GM18499 (cell line): ENCODE data around the gene ARHGEF40.

ENCODE experiments used
- ATAC-seq: cut with Tn5 transposase; IDR thresholded peaks from one replicate; pipeline ENCODE4 v1.9.1; 2021; ENCODE audit warnings: moderate number of reproducible peaks; ENCODE audit not compliant: insufficient read depth, unreplicated experiment

ARHGEF40 gene

GRCh38 chr14:21058903-21059302, 11.2 kb upstream of the ARHGEF40 start:
- no peak for ATAC-seq

GRCh38 chr14:21059842-21060613, 10.1 kb upstream of the ARHGEF40 start:
- ATAC-seq, result no peak

DNA sequence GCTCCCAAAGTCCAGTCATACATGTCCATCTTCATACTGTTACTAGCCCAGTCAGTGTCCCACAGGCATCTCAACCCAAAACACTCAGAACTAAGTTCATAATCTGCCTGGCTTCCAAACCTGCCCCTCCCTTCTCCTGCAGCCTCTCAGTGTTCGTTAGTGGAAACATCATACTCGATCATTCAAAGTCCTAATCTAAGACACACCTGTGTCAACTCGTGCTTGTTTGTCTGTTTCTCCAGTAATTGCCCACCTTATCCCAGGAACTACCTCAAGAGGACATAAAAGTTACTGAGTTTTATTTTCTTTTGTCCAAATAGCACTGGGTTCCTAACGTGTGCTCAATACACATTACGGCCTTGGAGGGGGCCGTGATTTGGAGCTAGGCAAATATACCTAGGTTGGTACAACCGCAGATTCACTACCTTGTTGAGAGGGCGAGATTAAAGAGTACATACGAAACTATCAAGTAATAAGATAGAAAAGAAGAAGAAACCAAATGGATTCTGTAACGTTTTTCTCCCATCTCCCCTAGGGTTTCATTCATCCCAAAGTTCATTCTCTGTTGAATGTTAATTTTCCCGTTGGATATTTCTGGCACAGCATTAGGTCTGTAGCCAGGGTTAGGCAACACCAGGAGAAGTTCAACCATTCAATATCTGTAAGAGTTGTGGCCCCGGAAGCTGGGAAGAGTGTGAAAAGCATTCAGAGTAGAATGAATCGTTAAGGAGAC, 9.3 kb upstream of the ARHGEF40 start:
- ATAC-seq, result no peak

GRCh38 chr14:21061347-21061668, 8.8 kb upstream of the ARHGEF40 start:
- no peak for ATAC-seq

GRCh38 chr14:21063479-21063878, 6.6 kb upstream of the ARHGEF40 start:
- ATAC-seq, result no peak

DNA sequence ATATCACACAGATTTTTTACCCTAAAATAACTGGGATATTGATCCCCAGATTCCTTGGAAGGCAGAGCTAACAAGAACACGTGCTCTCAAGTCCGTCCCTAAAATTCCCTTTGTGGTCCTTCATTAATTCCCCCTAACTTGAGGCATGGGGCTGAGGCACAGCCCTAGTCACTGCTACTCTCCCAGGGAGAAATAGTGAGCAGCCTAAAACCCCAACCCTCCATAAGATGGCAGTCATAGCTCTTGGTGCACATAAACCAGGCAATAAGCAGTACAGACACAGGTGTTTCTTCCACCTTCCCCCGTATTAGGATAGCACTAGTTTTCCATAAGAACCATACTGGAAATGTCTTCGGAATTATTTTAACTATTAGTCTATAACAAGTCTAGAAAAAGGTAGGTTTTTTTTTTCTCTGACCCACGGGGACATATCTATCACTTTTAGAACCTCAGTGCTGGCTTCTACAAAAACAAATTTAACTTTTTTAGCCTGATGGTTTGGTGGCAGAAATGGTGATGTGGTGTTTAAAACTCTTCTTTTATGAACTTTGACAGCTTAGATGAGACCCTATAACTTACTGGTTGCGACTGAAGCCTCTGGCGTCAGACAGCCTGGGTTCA, 3.1 kb upstream of the ARHGEF40 start:
- ATAC-seq, result no peak

- ATAC-seq, result no peak
Measured at GRCh38 chr14:21068521-21069387, 1.4 kb upstream of the ARHGEF40 start.

- ATAC-seq, result no peak
Measured at GRCh38 chr14:21069388-21070082, 569 bp upstream of the ARHGEF40 start.

DNA sequence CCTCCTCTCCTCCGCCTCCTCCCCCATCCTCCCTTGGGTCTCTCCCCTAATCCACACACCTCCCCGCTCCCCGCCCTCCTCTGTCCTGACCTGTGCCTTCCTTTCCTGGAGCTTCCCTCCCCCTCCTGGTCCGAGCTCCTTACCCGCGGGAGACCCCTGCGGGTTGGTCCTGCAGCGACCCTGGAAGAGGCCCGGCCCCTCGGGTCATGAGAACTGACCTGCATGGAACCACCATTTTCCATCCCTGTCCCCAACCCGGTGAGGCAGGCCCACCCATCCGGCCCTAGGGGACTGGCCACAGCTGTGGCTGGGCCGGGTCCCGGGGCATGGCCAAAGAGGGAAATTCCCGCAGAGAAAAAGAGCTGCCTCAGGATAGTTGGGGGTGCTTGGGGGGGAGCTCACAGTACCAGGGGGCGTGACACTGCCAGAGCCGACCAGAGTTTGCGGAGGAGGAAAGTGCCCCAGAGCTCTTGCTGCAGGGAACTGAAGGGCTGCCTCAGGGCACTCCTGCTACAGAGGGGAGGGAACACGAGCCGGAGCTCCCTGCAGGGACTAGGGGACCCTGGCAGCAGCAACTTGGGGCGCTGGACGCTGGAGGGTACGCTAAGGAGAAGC, 613 bp downstream of the ARHGEF40 start:
- ATAC-seq, result no peak

DNA sequence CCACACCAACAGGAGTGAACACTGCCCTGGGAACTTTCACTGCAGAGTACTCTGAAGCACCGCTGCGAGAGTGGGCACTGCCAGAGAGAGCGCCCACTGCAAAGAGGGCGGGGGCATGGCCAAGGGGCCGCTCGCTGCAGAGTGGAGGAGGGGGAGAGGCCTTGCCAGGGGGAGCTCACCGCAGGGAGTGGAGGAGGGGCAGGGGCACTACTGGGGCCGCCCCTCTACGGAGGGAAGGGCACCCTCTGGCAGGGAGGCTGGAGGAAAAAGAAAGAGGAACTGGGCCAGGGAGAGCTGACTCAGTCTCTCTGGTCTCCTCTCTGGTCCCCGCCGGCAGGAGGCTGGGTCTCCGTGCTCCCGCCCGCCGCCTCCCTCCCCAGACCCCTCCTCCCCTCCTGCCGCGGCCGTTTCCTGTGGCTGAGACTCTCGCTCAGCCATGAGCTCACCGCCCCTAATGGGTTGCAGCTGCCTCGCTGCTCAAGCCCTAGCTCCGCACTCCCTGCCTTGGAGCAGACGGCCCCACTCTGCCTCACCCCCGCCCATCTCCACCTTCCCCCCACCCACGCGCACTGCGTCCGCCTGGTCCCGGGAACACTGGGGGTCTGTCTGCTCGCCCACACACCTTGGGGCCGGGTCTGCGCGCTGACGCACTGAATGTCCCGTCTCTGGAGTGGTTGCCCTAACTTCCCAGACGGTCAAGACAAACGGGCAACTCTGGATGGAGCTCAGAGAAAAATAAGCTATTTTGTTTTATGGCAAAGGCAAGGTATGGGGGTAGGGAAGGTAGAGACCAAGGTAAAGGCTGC, 1.3 kb downstream of the ARHGEF40 start:
- peak; percentile 53 for ATAC-seq

- no peak for ATAC-seq
Measured at GRCh38 chr14:21072031-21072473, 1.9 kb downstream of the ARHGEF40 start.

DNA sequence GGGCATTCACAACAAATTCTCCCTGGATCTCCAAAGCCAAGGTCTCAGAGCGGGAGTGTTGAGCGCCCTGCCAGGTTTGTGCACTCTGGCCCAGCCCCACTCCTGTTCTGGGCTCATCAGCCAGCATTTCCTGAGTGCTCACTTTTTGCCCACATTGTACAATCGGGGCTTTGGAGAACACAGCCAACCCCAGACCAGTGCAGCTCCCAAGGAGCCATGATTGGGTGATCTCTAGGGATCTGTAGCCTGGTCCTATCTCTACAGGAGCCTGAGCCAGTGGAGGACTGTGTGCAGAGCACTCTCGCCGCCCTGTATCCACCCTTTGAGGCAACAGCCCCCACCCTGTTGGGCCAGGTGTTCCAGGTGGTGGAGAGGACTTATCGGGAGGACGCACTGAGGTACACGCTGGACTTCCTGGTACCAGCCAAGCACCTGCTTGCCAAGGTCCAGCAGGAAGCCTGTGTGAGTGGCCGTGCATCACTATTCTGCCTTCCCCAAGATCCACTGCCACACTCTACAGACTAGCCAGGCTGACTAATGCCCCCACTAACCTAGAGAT, 2.8 kb downstream of the ARHGEF40 start:
- ATAC-seq, result no peak

DNA sequence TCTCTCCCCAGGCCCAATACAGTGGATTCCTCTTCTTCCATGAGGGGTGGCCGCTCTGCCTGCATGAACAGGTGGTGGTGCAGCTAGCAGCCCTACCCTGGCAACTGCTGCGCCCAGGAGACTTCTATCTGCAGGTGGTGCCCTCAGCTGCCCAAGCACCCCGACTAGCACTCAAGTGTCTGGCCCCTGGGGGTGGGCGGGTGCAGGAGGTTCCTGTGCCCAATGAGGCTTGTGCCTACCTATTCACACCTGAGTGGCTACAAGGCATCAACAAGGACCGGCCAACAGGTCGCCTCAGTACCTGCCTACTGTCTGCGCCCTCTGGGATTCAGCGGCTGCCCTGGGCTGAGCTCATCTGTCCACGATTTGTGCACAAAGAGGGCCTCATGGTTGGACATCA, 3.8 kb downstream of the ARHGEF40 start:
- no peak for ATAC-seq

- no peak for ATAC-seq
Measured at GRCh38 chr14:21074398-21075272, 4.5 kb downstream of the ARHGEF40 start.

DNA sequence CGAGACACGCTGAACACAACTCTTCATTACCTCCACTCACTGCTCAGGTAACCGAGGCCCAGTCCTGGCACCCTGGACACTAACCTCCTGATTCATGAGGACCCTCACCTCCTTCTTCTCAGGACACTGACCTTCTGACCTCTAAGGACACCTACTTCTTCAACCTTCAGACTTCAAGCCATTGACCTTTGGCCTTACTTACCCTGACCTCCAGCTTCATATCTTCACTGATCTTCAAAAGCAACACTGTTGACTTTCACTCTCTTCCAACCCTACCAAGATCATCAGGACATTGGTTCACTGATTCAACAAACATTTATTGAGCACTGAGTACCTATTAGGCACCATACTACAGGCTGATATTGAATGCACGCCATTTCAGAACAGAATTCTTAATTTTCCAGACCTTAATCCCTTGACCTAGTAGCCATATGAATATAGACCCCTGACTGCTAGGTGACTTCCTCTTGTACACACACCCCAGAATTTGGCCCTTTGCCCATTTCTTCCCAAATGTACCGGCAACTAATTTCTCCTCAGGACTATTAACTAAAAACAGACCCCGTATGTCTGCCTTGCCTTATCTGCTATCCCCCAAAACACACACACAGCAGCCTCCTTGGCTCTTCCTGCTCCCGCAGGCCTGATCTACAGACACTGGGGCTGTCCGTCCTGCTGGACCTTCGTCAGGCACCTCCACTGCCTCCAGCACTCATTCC, 5.8 kb downstream of the ARHGEF40 start:
- no peak for ATAC-seq

DNA sequence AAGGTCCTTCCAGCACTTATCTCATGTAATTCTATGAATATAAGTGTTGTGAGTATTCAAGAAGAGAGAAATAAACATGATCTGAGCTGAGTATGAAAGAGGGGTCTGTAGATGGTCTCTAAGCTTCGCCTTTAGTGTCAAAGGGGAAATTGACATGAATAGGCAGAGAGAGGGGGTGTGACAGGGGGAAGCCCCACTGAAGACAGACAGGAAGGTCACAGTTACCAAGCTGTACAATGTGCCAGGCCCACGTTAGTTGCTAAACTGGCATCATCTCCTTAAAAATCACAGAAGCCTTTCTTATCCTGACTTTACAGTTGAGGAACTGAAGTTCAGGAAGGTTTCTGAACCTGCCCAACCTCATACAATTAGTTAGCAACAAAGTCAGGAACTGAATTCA, 7.6 kb downstream of the ARHGEF40 start:
- ATAC-seq, result no peak

DNA sequence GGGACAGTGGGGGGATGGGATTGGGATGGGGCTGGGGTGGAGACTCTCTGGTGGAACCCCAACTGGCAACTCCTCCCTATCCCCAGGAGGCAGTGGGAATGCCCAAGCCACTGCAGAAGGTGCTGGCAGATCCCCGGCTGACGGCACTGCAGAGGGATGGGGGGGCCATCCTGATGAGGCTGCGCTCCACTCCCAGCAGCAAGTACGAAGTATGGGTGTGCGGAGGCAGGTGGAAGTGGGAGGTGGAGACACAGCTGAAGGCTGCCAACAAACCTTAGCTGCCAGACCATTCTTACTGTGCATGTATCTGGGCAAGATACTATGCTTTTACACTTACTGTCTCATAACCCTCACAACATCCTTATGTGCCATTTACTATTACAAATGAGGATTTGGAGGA, 8.2 kb downstream of the ARHGEF40 start:
- no peak for ATAC-seq
